Neuronal stem cell (in vitro differentiated cells): ENCODE data around the gene GP2.

Source experiments
- DNase-seq: peaks from one replicate; pipeline ENCODE4 v3.0.0-alpha.2; 2013; ENCODE audit warnings: low spot score
- H2AFZ ChIP-seq: one replicate; pipeline ENCODE4 v1.6.1; 2013; ENCODE audit warnings: mild to moderate bottlenecking, low read length, inconsistent platforms
- H2AK5ac ChIP-seq: 2 replicates; pipeline ENCODE4 v1.6.1; 2013; ENCODE audit warnings: low read depth, mild to moderate bottlenecking, inconsistent platforms, low read length, moderate library complexity, mixed read lengths
- H2BK120ac ChIP-seq: 2 replicates; pipeline ENCODE4 v1.6.1; 2013; ENCODE audit warnings: low read depth, mild to moderate bottlenecking, inconsistent platforms, low read length, moderate library complexity, mixed read lengths
- H2BK12ac ChIP-seq: one replicate; pipeline ENCODE4 v1.6.1; 2013; ENCODE audit warnings: low read length, inconsistent platforms
- H2BK15ac ChIP-seq: 2 replicates; pipeline ENCODE4 v1.6.1; 2013; ENCODE audit warnings: mild to moderate bottlenecking, low read length, inconsistent platforms, mixed read lengths
- H2BK5ac ChIP-seq: one replicate; pipeline ENCODE4 v1.6.1; 2013; ENCODE audit warnings: inconsistent platforms, mild to moderate bottlenecking, low read length, moderate library complexity
- H3K14ac ChIP-seq: one replicate; pipeline ENCODE4 v1.6.1; 2013; ENCODE audit warnings: low read length, inconsistent platforms
- H3K18ac ChIP-seq: 2 replicates; pipeline ENCODE4 v1.6.1; 2013; ENCODE audit warnings: low read length, inconsistent platforms
- H3K23ac ChIP-seq: 2 replicates; pipeline ENCODE4 v1.6.1; 2013; ENCODE audit warnings: low read depth, mild to moderate bottlenecking, mixed read lengths, low read length, inconsistent platforms; ENCODE audit not compliant: poor library complexity
- H3K27ac ChIP-seq: replicated peaks from 3 replicates; pipeline ENCODE4 v1.5.1; 2013; ENCODE audit warnings: low read length, inconsistent platforms
- H3K27me3 ChIP-seq, 3 experiments: 2 replicates each; pipeline ENCODE4 v1.6.1; 2013; ENCODE audit warnings: low read length in 3 of 3, mild to moderate bottlenecking in 2 of 3, inconsistent platforms in 1 of 3, low read depth in 1 of 3, mixed read lengths in 1 of 3, moderate library complexity in 1 of 3; ENCODE audit not compliant: control insufficient read depth in 3 of 3, insufficient read depth in 3 of 3
- H3K36me3 ChIP-seq, 2 donors: replicated peaks in 1 of 2; 2 replicates each; pipeline ENCODE4 v1.6.1; 2013; ENCODE audit warnings: low read length in 2 of 2; ENCODE audit not compliant: control insufficient read depth in 2 of 2, insufficient read depth in 2 of 2
- H3K4ac ChIP-seq: 2 replicates; pipeline ENCODE4 v1.6.1; 2013; ENCODE audit warnings: inconsistent platforms, mild to moderate bottlenecking, low read length, moderate library complexity
- H3K4me1 ChIP-seq, 2 donors: 1 replicate in 1 of 2; 2 replicates in 1 of 2; pipeline ENCODE4 v1.6.1; 2013; ENCODE audit warnings: low read length in 2 of 2, low read depth in 1 of 2; ENCODE audit not compliant: control insufficient read depth in 2 of 2, insufficient read depth in 1 of 2
- H3K4me2 ChIP-seq: one replicate; pipeline ENCODE4 v1.6.1; 2013; ENCODE audit warnings: mild to moderate bottlenecking, low read length, inconsistent platforms; ENCODE audit not compliant: insufficient read depth, poor library complexity, severe bottlenecking
- H3K4me3 ChIP-seq, 2 donors: 2 replicates each; pipeline ENCODE4 v1.5.1; 2013; ENCODE audit warnings: low read length in 2 of 2, mild to moderate bottlenecking in 2 of 2, inconsistent platforms in 1 of 2, moderate library complexity in 1 of 2
- H3K79me1 ChIP-seq: one replicate; pipeline ENCODE4 v1.6.1; 2013; ENCODE audit warnings: low read depth, mild to moderate bottlenecking, inconsistent platforms, low read length, moderate library complexity
- H3K9ac ChIP-seq: one replicate; pipeline ENCODE4 v1.6.1; 2013; ENCODE audit warnings: mild to moderate bottlenecking, low read depth, low read length, inconsistent platforms; ENCODE audit not compliant: poor library complexity
- H3K9me3 ChIP-seq, 2 donors: replicated peaks in 1 of 2; 2 replicates each; pipeline versions ENCODE3 to v1.6.1; 2013; ENCODE audit warnings: low read length in 2 of 2, mild to moderate bottlenecking in 2 of 2, inconsistent platforms in 1 of 2, low read depth in 1 of 2, mixed read lengths in 1 of 2, moderate library complexity in 1 of 2; ENCODE audit not compliant: control insufficient read depth in 2 of 2, insufficient read depth in 1 of 2
- H4K8ac ChIP-seq: one replicate; pipeline ENCODE4 v1.6.1; 2013; ENCODE audit warnings: low read depth, mild to moderate bottlenecking, inconsistent platforms, low read length, moderate library complexity
- H4K91ac ChIP-seq: one replicate; pipeline ENCODE4 v1.6.1; 2013; ENCODE audit warnings: low read length, low read depth, mild to moderate bottlenecking, inconsistent platforms; ENCODE audit not compliant: poor library complexity
- WGBS, 2 donors: extraction: QIAGEN DNeasy Blood & Tissue Kit; methylation state at CpG; one replicate each; pipeline ENCODE4 v1.1.7; 2013; ENCODE audit warnings: missing lambda C conversion rate in 2 of 2, mixed read lengths in 1 of 2; ENCODE audit not compliant: insufficient read length in 2 of 2, insufficient replicate concordance in 1 of 2; ENCODE audit errors: extremely low coverage in 2 of 2; 5-methylcytosine and 5-hydroxymethylcytosine counted together

GP2 gene

GRCh38 chr16:20352615-20353014, 25.3 kb upstream of the GP2 start, which contains the start of gene UMOD:
UMOD (minus strand) TSS chr16:20352715; CDS start chr16:20350737, 1,978 bp downstream.
- H3K27me3 ChIP-seq, result no peaks in the 10 kb centered on the region
- H3K36me3 ChIP-seq, result no peaks in the 10 kb centered on the region
- no peak within 1 kb of the TSS for H3K4me3 ChIP-seq
- no peak within 1 kb of the TSS for H3K23ac ChIP-seq
- no peak within 1 kb of the TSS for H2BK120ac ChIP-seq
- no peak within 1 kb of the TSS for H3K14ac ChIP-seq
- H2BK5ac ChIP-seq, result no peak within 1 kb of the TSS
- H3K4me1 ChIP-seq, result no peaks in the 10 kb centered on the region
- no peak within 1 kb of the TSS for H4K91ac ChIP-seq
- no peak within 1 kb of the TSS for H2AFZ ChIP-seq
- H2BK15ac ChIP-seq, result no peak within 1 kb of the TSS
- no peak within 1 kb of the TSS for H3K9ac ChIP-seq
- WGBS, 2 donors, result no CpG with 5 or more reads among the region's 2 CpGs
- H3K4me2 ChIP-seq, result no peak within 1 kb of the TSS
- no peak for DNase-seq
- no peak within 1 kb of the TSS for H2BK12ac ChIP-seq
- no peaks in the 10 kb centered on the region for H3K79me1 ChIP-seq
- H3K18ac ChIP-seq, result no peak within 1 kb of the TSS
- H4K8ac ChIP-seq, result no peak within 1 kb of the TSS
- no peaks in the 10 kb centered on the region for H3K9me3 ChIP-seq
- no peak within 1 kb of the TSS for H2AK5ac ChIP-seq
- no peak within 1 kb of the TSS for H3K27ac ChIP-seq
- no peak within 1 kb of the TSS for H3K4ac ChIP-seq

- WGBS, 2 donors, result no CpG with 5 or more reads among the region's 6 CpGs
These were observed 22.3 kb upstream of the GP2 start for GRCh38 chr16:20349615-20350014.

GRCh38 chr16:20348365-20349185, 21.3 kb upstream of the GP2 start:
- H3K27ac ChIP-seq, result no peak overlapping the region
- no CpG with 5 or more reads among the region's 77 CpGs for WGBS, 2 donors
- H3K4me1 ChIP-seq, result no peaks in the 10 kb centered on the region
- H3K9ac ChIP-seq, result peak overlapping the region; percentile 61
- H3K23ac ChIP-seq, result no peak overlapping the region
- H4K8ac ChIP-seq, result peak overlapping the region; percentile 52
- H3K9me3 ChIP-seq, result no peaks in the 10 kb centered on the region
- no peak for DNase-seq
- H3K36me3 ChIP-seq, result no peaks in the 10 kb centered on the region
- H2BK12ac ChIP-seq, result no peak overlapping the region
- peak overlapping the region; percentile 44 for H2BK15ac ChIP-seq
- no peak overlapping the region for H3K4ac ChIP-seq
- peak overlapping the region in 1 of 2 donors; percentile 19 for H3K4me3 ChIP-seq
- no peak overlapping the region for H3K4me2 ChIP-seq
- no peaks in the 10 kb centered on the region for H3K79me1 ChIP-seq
- no peak overlapping the region for H4K91ac ChIP-seq
- H3K27me3 ChIP-seq, result no peaks in the 10 kb centered on the region
- H2AK5ac ChIP-seq, result peak overlapping the region; percentile 57
- no peak overlapping the region for H2AFZ ChIP-seq
- H2BK120ac ChIP-seq, result peak overlapping the region; percentile 24
- H3K18ac ChIP-seq, result peak overlapping the region; percentile 52
- H3K14ac ChIP-seq, result no peak overlapping the region
- peak overlapping the region; percentile 25 for H2BK5ac ChIP-seq

More at GRCh38 chr16:20349615-20350014, 22.3 kb upstream of the GP2 start:
- Histone ChIP-seq H3K36me3 (no peaks in the 10 kb centered on the region), H3K23ac (no peak overlapping the region), H3K4ac (no peak overlapping the region), H3K79me1 (no peaks in the 10 kb centered on the region), H3K4me3 (no peak overlapping the region), H3K4me2 (no peak overlapping the region), H3K18ac (no peak overlapping the region), H3K27me3 (no peaks in the 10 kb centered on the region), H2AFZ (no peak overlapping the region), H4K91ac (no peak overlapping the region), H2AK5ac (no peak overlapping the region), H2BK5ac (no peak overlapping the region), H3K14ac (no peak overlapping the region), H2BK15ac (no peak overlapping the region), H3K27ac (no peak overlapping the region), H3K9me3 (no peaks in the 10 kb centered on the region), H3K9ac (no peak overlapping the region), H3K4me1 (no peaks in the 10 kb centered on the region), H2BK12ac (no peak overlapping the region), H4K8ac (no peak overlapping the region), H2BK120ac (no peak overlapping the region)
- no peak for DNase-seq

- Histone ChIP-seq H3K36me3 (no peaks in the 10 kb centered on the region), H3K18ac (peak overlapping the region; percentile 30), H3K9ac (peak overlapping the region; percentile 1), H4K91ac (no peak overlapping the region), H3K4me1 (no peaks in the 10 kb centered on the region), H2BK12ac (no peak overlapping the region), H2BK120ac (peak overlapping the region; percentile 24), H3K27ac (no peak overlapping the region), H3K27me3 (no peaks in the 10 kb centered on the region), H3K9me3 (no peaks in the 10 kb centered on the region), H2AK5ac (no peak overlapping the region), H2BK5ac (no peak overlapping the region), H3K23ac (no peak overlapping the region), H3K4me2 (no peak overlapping the region), H3K4ac (no peak overlapping the region), H2AFZ (no peak overlapping the region), H4K8ac (no peak overlapping the region), H3K4me3 (no peak overlapping the region), H3K14ac (no peak overlapping the region), H3K79me1 (no peaks in the 10 kb centered on the region), H2BK15ac (no peak overlapping the region)
- WGBS, 2 donors, result no CpG with 5 or more reads among the region's 12 CpGs
- DNase-seq, result no peak
These were observed 20.5 kb upstream of the GP2 start for GRCh38 chr16:20347666-20348364.
